SK-N-SH (cell line): Measurements from ENCODE around the gene SMYD1. TPM values are rescaled to one million over a fixed set of nuclear protein-coding genes. Genes with fewer than 3 reads are reported as not detected.

Source experiments
- CTCF ChIA-PET: fragments of 300-600, 350-600 bp; formaldehyde crosslinking; extraction: SDS; loops from one replicate; lab custom pipeline; 2021; lab: Yijun Ruan, JAX
- POLR2A ChIA-PET: fragments of 350-600 bp; sonication (Branson Sonifier 250); formaldehyde crosslinking; extraction: SDS; loops from one replicate; lab custom pipeline; 2020; ENCODE audit warnings: antibody characterized with exemption, inconsistent platforms; lab: Yijun Ruan, JAX
- DNase-seq: peaks from one replicate; pipeline ENCODE4 v3.0.0; 2012
- H2AFZ ChIP-seq: fragments of 200-600 bp; sonication (generic); 2 replicates; pipeline ENCODE4 v1.8.1; 2016; ENCODE audit warnings: antibody characterized with exemption, mild to moderate bottlenecking, low read depth
- H3F3A ChIP-seq: fragments of 200-600 bp; sonication (generic); replicated peaks from 2 replicates; pipeline ENCODE3; 2016; ENCODE audit warnings: antibody characterized with exemption, mild to moderate bottlenecking; ENCODE audit not compliant: insufficient read depth
- H3K27ac ChIP-seq, 2 experiments: fragments of 200-500 bp in 1 of 2; fragments of 200-600 bp in 1 of 2; sonication (Bioruptor generic) in 1 of 2; sonication (generic), shearing (Covaris generic) in 1 of 2; 2 replicates each; pipeline versions ENCODE4 v1.5.1 to v1.6.1; 2014 to 2016; ENCODE audit warnings: low read depth in 2 of 2, inconsistent platforms in 1 of 2, low read length in 1 of 2, mild to moderate bottlenecking in 1 of 2, mixed read lengths in 1 of 2
- H3K27me3 ChIP-seq: fragments of 200-600 bp; sonication (generic), shearing (Covaris generic); 2 replicates; pipeline ENCODE4 v1.6.1; 2016; ENCODE audit warnings: mixed run types; ENCODE audit not compliant: insufficient read depth
- H3K36me3 ChIP-seq, 2 experiments: fragments of 200-500 bp in 1 of 2; fragments of 200-600 bp in 1 of 2; sonication (Bioruptor generic) in 1 of 2; sonication (generic) in 1 of 2; replicated peaks in 1 of 2; 2 replicates each; pipeline versions ENCODE3 to v1.5.1; 2014 to 2016; ENCODE audit warnings: low read length in 1 of 2, mild to moderate bottlenecking in 1 of 2; ENCODE audit not compliant: insufficient read depth in 2 of 2, control insufficient read depth in 1 of 2
- H3K4me1 ChIP-seq, 2 experiments: fragments of 200-500 bp in 1 of 2; fragments of 200-600 bp in 1 of 2; sonication (Bioruptor generic) in 1 of 2; sonication (generic), shearing (Covaris generic) in 1 of 2; 2 replicates each; pipeline versions ENCODE4 v1.5.1 to v1.6.1; 2014 to 2016; ENCODE audit warnings: low read depth in 1 of 2, low read length in 1 of 2, mixed run types in 1 of 2; ENCODE audit not compliant: insufficient read depth in 2 of 2, control insufficient read depth in 1 of 2
- H3K4me2 ChIP-seq: fragments of 200-600 bp; sonication (generic), shearing (Covaris generic); 2 replicates; pipeline ENCODE4 v1.6.1; 2017; ENCODE audit warnings: mixed run types
- H3K4me3 ChIP-seq, 2 experiments: fragments of 200-500 bp in 1 of 2; fragments of 200-600 bp in 1 of 2; sonication (Bioruptor generic) in 1 of 2; sonication (generic), shearing (Covaris generic) in 1 of 2; 2 replicates each; pipeline versions ENCODE4 v1.5.1 to v1.8.1; 2014 to 2016; ENCODE audit warnings: low read depth in 2 of 2, inconsistent platforms in 1 of 2, low read length in 1 of 2, mild to moderate bottlenecking in 1 of 2, mixed read lengths in 1 of 2, moderate library complexity in 1 of 2
- H3K79me2 ChIP-seq: fragments of 200-600 bp; sonication (generic); 2 replicates; pipeline ENCODE4 v1.8.1; 2017; ENCODE audit warnings: mild to moderate bottlenecking; ENCODE audit not compliant: insufficient read depth
- H3K9ac ChIP-seq: fragments of 200-600 bp; sonication (generic); 2 replicates; pipeline ENCODE4 v1.6.1; 2017; ENCODE audit warnings: mixed run types
- H3K9me2 ChIP-seq: fragments of 200-600 bp; sonication (generic); 2 replicates; pipeline ENCODE4 v1.6.1; 2017; ENCODE audit warnings: mixed run types
- H3K9me3 ChIP-seq: fragments of 200-600 bp; sonication (generic); 2 replicates; pipeline ENCODE4 v1.6.1; 2017; ENCODE audit warnings: mixed run types, mild to moderate bottlenecking, moderate library complexity
- H4K20me1 ChIP-seq: fragments of 200-600 bp; sonication (generic); 2 replicates; pipeline ENCODE4 v1.6.1; 2017; ENCODE audit warnings: mild to moderate bottlenecking, mixed run types; ENCODE audit not compliant: insufficient read depth
- ELF1 ChIP-seq: IDR thresholded peaks from 2 replicates; pipeline ENCODE4 v1.4.0; 2012
- EZH2phosphoT487 ChIP-seq: fragments of 200-600 bp; sonication (generic); IDR thresholded peaks from 2 replicates; pipeline ENCODE4 v1.6.1; 2017; ENCODE audit warnings: low read depth, mixed run types, mild to moderate bottlenecking, antibody characterized with exemption, moderate library complexity, borderline replicate concordance
- FOSL2 ChIP-seq: IDR thresholded peaks from 2 replicates; pipeline ENCODE4 v1.4.0; 2012; ENCODE audit warnings: low read depth, mild to moderate bottlenecking, moderate library complexity, borderline replicate concordance
- FOXJ3 ChIP-seq: sonication (generic); formaldehyde crosslinking; IDR thresholded peaks from 2 replicates; pipeline ENCODE4 v1.5.1; 2020; ENCODE audit warnings: mild to moderate bottlenecking, missing genetic modification reagents
- JUND ChIP-seq: IDR thresholded peaks from 2 replicates; pipeline ENCODE4 v1.4.0; 2012
- MXI1 ChIP-seq: IDR thresholded peaks from 2 replicates; pipeline ENCODE4 v1.6.1; 2012; ENCODE audit warnings: mild to moderate bottlenecking, low read depth, low read length, improper control_type of control experiment
- NFIC ChIP-seq: IDR thresholded peaks from 2 replicates; pipeline ENCODE4 v1.4.0; 2012; ENCODE audit warnings: borderline replicate concordance
- NRF1 ChIP-seq: IDR thresholded peaks from 2 replicates; pipeline ENCODE4 v1.6.1; 2012; ENCODE audit warnings: low read depth, mild to moderate bottlenecking, low read length
- POLR2AphosphoS5 ChIP-seq: IDR thresholded peaks from 2 replicates; pipeline ENCODE4 v1.6.1; 2012; ENCODE audit warnings: low read depth, low read length
- REST ChIP-seq: IDR thresholded peaks from 2 replicates; pipeline ENCODE4 v1.6.1; 2012; ENCODE audit warnings: mild to moderate bottlenecking, low read depth, low read length, moderate library complexity
- RFX5 ChIP-seq: IDR thresholded peaks from 2 replicates; pipeline ENCODE4 v1.6.1; 2012; ENCODE audit warnings: mild to moderate bottlenecking, improper control_type of control experiment, low read length
- RXRA ChIP-seq: IDR thresholded peaks from 2 replicates; pipeline ENCODE4 v1.4.0; 2012; ENCODE audit warnings: low read depth, mild to moderate bottlenecking, borderline replicate concordance
- SIN3A ChIP-seq: IDR thresholded peaks from 2 replicates; pipeline ENCODE4 v1.6.1; 2012; ENCODE audit warnings: low read depth, mild to moderate bottlenecking, low read length, moderate library complexity, borderline replicate concordance
- YY1 ChIP-seq: IDR thresholded peaks from 2 replicates; pipeline ENCODE4 v1.4.0; 2012; ENCODE audit warnings: low read depth, mild to moderate bottlenecking
- WGBS: methylation state at CpG from one replicate; pipeline ENCODE4 v1.1.6; 2017; ENCODE audit warnings: low lambda C conversion rate; 5-methylcytosine and 5-hydroxymethylcytosine counted together
- polyA plus RNA-seq, 3 experiments: library from polyadenylated mRNA; depleted of rRNA; stranded (reverse); fragments of >200 nt; gene quantifications; 2 replicates each; pipeline ENCODE4 v1.2.3, GENCODE V29; 2012
- TF ChIP-seq, protein P1 (sequence below): fragments of 150-350 bp; IDR thresholded peaks from 2 replicates; pipeline ENCODE4 v1.6.1; 2017; ENCODE audit warnings: antibody characterized with exemption, low read length, low read depth, borderline replicate concordance

SMYD1 gene
- polyA plus RNA-seq, 1 of the 3 experiments (the other 2 are of a cell fraction), result not detected

DNA sequence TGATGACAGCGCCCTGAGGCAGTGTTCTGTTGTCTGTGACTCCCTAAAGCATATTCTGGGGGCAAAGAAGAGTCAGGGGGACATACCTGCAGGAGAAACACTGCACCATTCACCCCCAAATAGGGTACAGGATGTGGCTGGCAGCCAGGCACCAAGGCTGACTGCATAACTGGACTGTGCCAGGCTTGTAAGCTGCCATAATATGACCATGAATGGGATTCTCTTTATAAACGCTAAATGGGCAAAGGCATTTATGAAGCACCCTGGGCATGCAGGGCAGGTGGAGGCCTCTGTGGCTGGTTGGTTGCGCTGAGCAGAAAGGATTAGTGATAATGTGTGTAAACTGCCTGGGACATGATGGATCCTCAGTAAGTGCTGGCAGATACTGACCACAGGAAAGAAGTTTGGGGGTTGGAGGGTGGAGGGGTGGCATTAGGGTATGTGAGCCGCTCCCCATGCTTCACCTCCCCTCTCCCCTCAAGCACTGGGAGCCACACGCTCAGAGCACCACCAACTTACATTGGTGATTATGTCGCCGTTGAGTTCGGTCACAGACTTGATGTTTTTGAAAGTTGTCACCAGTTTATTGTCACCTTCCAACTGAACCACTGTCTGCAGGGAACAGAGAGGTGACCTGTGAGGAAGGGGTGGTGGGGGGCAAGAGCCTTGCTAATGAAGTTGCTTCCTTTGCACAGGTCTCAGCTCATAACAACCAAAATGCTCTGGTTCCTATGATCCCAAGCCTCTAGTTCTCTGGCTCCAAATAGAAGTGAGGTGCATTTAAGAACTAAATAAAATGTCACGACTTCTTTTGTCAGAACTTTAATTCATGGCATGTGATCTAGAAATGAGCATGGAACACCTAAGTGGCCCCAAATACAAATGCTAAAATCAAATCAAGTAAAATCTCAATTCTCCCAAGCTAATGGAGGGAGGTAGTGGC lies 56.6 kb downstream of the SMYD1 start:
- CTCF ChIA-PET, result interaction anchor here (0.9 kb wide), 1 partner anchor 23 kb away, joined by 3 read pairs; no protein-coding TSS in a partner anchor
- no peaks in the 10 kb centered on the region for H3F3A ChIP-seq
- H3K27ac ChIP-seq, result no peak overlapping the region
- H3K79me2 ChIP-seq, result no peaks in the 10 kb centered on the region
- no peaks in the 10 kb centered on the region for H3K9me2 ChIP-seq
- no peak overlapping the region for H3K4me3 ChIP-seq
- TF ChIP-seq YY1 (no peak), SIN3A (no peak), FOXJ3 (no peak), JUND (no peak), NRF1 (no peak), REST (no peak)
- TF ChIP-seq, protein P1, sequence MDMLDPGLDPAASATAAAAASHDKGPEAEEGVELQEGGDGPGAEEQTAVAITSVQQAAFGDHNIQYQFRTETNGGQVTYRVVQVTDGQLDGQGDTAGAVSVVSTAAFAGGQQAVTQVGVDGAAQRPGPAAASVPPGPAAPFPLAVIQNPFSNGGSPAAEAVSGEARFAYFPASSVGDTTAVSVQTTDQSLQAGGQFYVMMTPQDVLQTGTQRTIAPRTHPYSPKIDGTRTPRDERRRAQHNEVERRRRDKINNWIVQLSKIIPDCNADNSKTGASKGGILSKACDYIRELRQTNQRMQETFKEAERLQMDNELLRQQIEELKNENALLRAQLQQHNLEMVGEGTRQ, result no peak
- H3K9ac ChIP-seq, result no peak overlapping the region
- no peak overlapping the region for H2AFZ ChIP-seq
- no peaks in the 10 kb centered on the region for H3K9me3 ChIP-seq
- peaks cover 0 to 4% of the 10 kb centered on the region in 2 experiments; a peak in 1 of 4 replicates for H3K4me1 ChIP-seq
- no peaks in the 10 kb centered on the region for H4K20me1 ChIP-seq
- DNase-seq, result no peak
- no peaks in the 10 kb centered on the region for H3K36me3 ChIP-seq
- WGBS, result 50% methylated on average over 9 of the region's 9 CpGs
- POLR2A ChIA-PET, result no interaction called here
- no peaks in the 10 kb centered on the region for H3K27me3 ChIP-seq
- H3K4me2 ChIP-seq, result no peak overlapping the region

DNA sequence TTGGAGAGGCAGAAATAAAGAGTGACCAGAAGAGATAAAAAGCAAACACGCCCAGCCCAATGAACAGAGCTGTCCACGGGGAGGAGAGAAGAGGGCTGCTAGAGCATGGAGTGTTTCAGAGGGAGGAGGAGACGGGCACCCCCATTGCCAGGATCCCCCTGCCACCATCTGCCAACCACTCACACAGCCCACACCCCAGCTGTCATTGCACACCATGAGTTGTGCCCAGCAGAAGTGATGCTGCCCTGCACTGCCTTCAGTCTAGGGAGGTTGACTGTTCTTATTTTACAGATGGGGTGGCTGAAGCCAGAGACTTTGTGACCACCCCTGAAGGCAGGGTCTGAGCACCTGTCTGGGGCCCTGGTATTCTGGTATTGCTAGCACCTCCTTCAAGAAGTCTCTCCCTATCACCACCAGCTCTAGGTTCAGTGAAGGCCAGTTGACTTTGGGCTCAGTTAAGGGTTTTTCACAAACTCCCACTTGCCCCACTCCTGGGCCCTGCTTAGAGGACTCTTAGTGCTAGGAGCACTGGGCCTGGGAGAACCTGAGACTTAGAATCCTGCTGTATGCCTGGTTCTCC lies 57.8 kb downstream of the SMYD1 start:
- Histone ChIP-seq H3F3A (no peaks in the 10 kb centered on the region), H4K20me1 (no peaks in the 10 kb centered on the region), H2AFZ (no peak overlapping the region), H3K4me1 (peaks cover 0 to 4% of the 10 kb centered on the region in 2 experiments; a peak in 1 of 4 replicates), H3K4me3 (no peak overlapping the region), H3K9me3 (no peaks in the 10 kb centered on the region), H3K27me3 (no peaks in the 10 kb centered on the region), H3K9ac (no peak overlapping the region), H3K36me3 (no peaks in the 10 kb centered on the region), H3K9me2 (no peaks in the 10 kb centered on the region), H3K79me2 (no peaks in the 10 kb centered on the region), H3K4me2 (no peak overlapping the region), H3K27ac (no peak overlapping the region)
- CTCF ChIA-PET, result interaction anchor here (1.2 kb wide), 1 partner anchor 9 kb away, joined by 3 read pairs; no protein-coding TSS in a partner anchor
- DNase-seq, result no peak
- WGBS, result 7% methylated on average over 3 of the region's 3 CpGs
- POLR2A ChIA-PET, result no interaction called here
- no peak for TF ChIP-seq ELF1
- TF ChIP-seq, protein P1, result no peak
- no peak for TF ChIP-seq RFX5
- TF ChIP-seq NFIC, result no peak
- no peak for TF ChIP-seq RXRA
- TF ChIP-seq EZH2phosphoT487, result no peak
- TF ChIP-seq SIN3A, result no peak
- no peak for TF ChIP-seq POLR2AphosphoS5
- TF ChIP-seq REST, result no peak
- TF ChIP-seq FOSL2, result no peak
- no peak for TF ChIP-seq MXI1
